Activated T-cell treated with anti-CD3 and anti-CD28 coated beads, Interleukin-2, amount 50 U/mL, for 48 hours (primary cell): Measurements from ENCODE around the gene S100A7A.
A peak's percentile ranks its signal among the peaks of the same experiment; 100 is the strongest.

ENCODE experiments used
- DNase-seq, 2 experiments: peaks; one replicate each; pipeline ENCODE4 v3.0.0-alpha.2; 2020

S100A7A gene

GRCh38 chr1:153465811-153466636 lies 49.7 kb downstream of the S100A7A start:
- DNase-seq: peak; percentile 83 to 85

GRCh38 chr1:153466908-153467307 lies 50.6 kb downstream of the S100A7A start:
- no peak for DNase-seq

- DNase-seq: no peak
Observed at GRCh38 chr1:153470707-153471106, 54.4 kb downstream of the S100A7A start.
